Thyroid gland (tissue), 4 donors: ENCODE data around the gene APOL3. TPM values are rescaled to one million over a fixed set of nuclear protein-coding genes. Genes with fewer than 3 reads are reported as not detected.

Source experiments
- DNase-seq, 2 donors: peaks; one replicate each; pipeline ENCODE4 v3.0.0-alpha.2; 2019
- H3K27ac ChIP-seq, 3 donors: fragments of 200-600 bp; sonication (generic); 1 replicate in 2 of 3; 2 replicates in 1 of 3; pipeline ENCODE4 v1.5.1; 2016 to 2019; ENCODE audit warnings: mild to moderate bottlenecking in 1 of 3, moderate library complexity in 1 of 3
- H3K27me3 ChIP-seq: fragments of 200-600 bp; sonication (generic); one replicate; pipeline ENCODE4 v1.5.1; 2019
- H3K36me3 ChIP-seq, 2 donors: fragments of 200-600 bp; sonication (generic); one replicate each; pipeline ENCODE4 v1.5.1; 2016 to 2019
- H3K4me1 ChIP-seq, 2 donors: fragments of 200-600 bp; sonication (generic); one replicate each; pipeline ENCODE4 v1.5.1; 2017 to 2019
- H3K4me3 ChIP-seq, 3 donors: fragments of 200-600 bp; sonication (generic); replicated peaks in 1 of 3; 1 replicate in 2 of 3; 2 replicates in 1 of 3; pipeline ENCODE4 v1.5.1; 2016; ENCODE audit warnings: mild to moderate bottlenecking in 1 of 3
- H3K9me3 ChIP-seq: fragments of 200-600 bp; sonication (generic); one replicate; pipeline ENCODE4 v1.5.1; 2017
- CTCF ChIP-seq, 6 experiments: fragments of 200-600 bp in 3 of 6; fragments of 450-650 bp in 3 of 6; sonication (generic) in 3 of 6; IDR thresholded peaks; one replicate each; pipeline ENCODE4 v1.5.1; 2016 to 2019; ENCODE audit warnings: antibody characterized with exemption in 6 of 6, mild to moderate bottlenecking in 2 of 6, inconsistent platforms in 1 of 6, moderate library complexity in 1 of 6
- POLR2A ChIP-seq, 2 donors: fragments of 450-650 bp; IDR thresholded peaks; one replicate each; pipeline ENCODE4 v1.6.1; 2017; ENCODE audit warnings: antibody characterized with exemption in 2 of 2, mild to moderate bottlenecking in 2 of 2, moderate library complexity in 1 of 2
- WGBS, 2 donors: methylation state at CpG; one replicate each; pipeline ENCODE4 v1.1.5; 2017; 5-methylcytosine and 5-hydroxymethylcytosine counted together
- intact Hi-C: fragments of 100-400 bp; cut with DNase I; formaldehyde crosslinking; loops from one replicate; pipeline ENCODE4 v1.15.1; 2023
- total RNA-seq, 4 donors: library from RNA; depleted of rRNA; stranded (reverse); fragments of >200 nt; gene quantifications; one replicate each; pipeline ENCODE4 v1.2.3, GENCODE V29; 2016

Gene APOL3
- total RNA-seq, 4 donors from 2014 or later: 23.3 to 91.9 (median 59.9) TPM

- H3K9me3 ChIP-seq: no peaks in the 10 kb centered on the region
- no peaks in the 10 kb centered on the region for H3K27me3 ChIP-seq
- H3K4me3 ChIP-seq: no peak overlapping the region
- no peaks in the 10 kb centered on the region for H3K36me3 ChIP-seq
- WGBS, 2 donors: 81 to 85% methylated on average over 2 of the region's 2 CpGs
- H3K4me1 ChIP-seq: no peaks in the 10 kb centered on the region
- TF ChIP-seq POLR2A (IDR thresholded peaks at IDR 0.05): no peak
- no peak for TF ChIP-seq CTCF (IDR thresholded peaks at IDR 0.05)
- H3K27ac ChIP-seq: no peak overlapping the region
- no peak for DNase-seq
- intact Hi-C loops: no loop called here
Measured at GRCh38 chr22:36136988-36137387, 23.6 kb downstream of the APOL3 start.

DNA sequence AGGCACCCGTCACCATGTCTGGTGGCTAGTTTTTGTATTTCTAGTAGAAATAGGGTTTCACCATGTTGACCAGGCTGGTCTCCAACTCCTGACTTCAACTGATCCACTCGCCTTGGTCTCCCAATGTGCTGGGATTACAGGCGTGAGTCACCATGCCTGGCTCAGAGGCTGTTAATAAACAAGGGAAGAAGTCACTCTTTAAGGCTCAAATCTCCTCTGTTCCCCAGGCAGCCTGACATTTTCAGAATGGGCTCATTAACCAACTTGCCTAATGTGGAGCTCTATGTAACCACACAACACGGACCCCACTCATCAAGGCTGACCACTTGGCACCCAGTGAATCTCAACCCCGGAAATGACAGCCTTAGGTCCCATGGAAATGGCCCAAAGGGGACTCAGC is 24.1 kb downstream of the APOL3 start:
- Histone ChIP-seq H3K36me3 (no peaks in the 10 kb centered on the region), H3K4me3 (no peak overlapping the region), H3K27me3 (no peaks in the 10 kb centered on the region), H3K9me3 (no peaks in the 10 kb centered on the region), H3K4me1 (no peaks in the 10 kb centered on the region), H3K27ac (no peak overlapping the region)
- intact Hi-C loops: no loop called here
- WGBS, 2 donors: 81 to 86% methylated on average over 5 of the region's 5 CpGs
- no peak for TF ChIP-seq POLR2A (IDR thresholded peaks at IDR 0.05)
- no peak for TF ChIP-seq CTCF (IDR thresholded peaks at IDR 0.05)
- no peak for DNase-seq

DNA sequence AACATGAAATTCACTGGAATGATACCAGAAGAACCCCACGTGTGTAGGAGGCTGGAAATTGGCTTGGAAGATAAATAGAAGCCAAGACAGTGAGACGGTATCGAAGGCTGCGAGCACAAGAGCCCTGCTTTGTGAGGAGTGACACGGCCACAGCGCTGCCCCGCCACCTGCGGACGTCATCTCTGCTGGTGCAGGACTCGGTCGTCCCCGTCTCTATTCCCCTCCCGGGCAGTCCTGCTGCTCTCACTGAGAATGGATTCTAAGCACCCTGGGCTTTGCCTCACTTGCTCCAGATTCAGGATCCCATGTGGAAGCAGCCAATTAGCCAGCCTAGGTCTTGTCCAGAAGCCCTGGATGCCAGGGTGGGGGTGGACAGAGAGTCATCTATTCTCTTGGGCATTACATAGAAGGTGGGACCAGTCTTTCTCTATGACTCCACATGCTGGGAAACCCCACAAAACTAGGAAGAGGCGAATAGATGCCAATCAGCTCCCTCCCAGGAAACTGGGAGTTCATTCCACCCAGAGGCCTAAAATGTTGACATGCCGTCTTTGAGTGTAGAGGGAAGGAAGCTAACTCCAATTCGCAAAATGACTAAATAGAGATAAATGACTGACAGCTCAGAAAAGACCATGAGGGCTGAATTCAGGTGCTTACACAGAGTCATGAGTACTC is 25.1 kb downstream of the APOL3 start:
- H3K4me3 ChIP-seq: no peak overlapping the region

GRCh38 chr22:36134182-36134581 is 26.4 kb downstream of the APOL3 start:
- TF ChIP-seq CTCF (IDR thresholded peaks at IDR 0.05): no peak
- TF ChIP-seq POLR2A (IDR thresholded peaks at IDR 0.05): no peak
- Histone ChIP-seq H3K4me1 (no peaks in the 10 kb centered on the region), H3K27ac (no peak overlapping the region), H3K9me3 (no peaks in the 10 kb centered on the region), H3K27me3 (no peaks in the 10 kb centered on the region), H3K4me3 (no peak overlapping the region), H3K36me3 (no peaks in the 10 kb centered on the region)
- no peak for DNase-seq
- 72 to 81% methylated on average over 8 of the region's 8 CpGs for WGBS, 2 donors
- intact Hi-C loops: no loop called here

More for the DNA sequence above, 25.1 kb downstream of the APOL3 start:
- Histone ChIP-seq H3K27me3 (no peaks in the 10 kb centered on the region), H3K27ac (no peak overlapping the region), H3K4me1 (no peaks in the 10 kb centered on the region), H3K36me3 (no peaks in the 10 kb centered on the region), H3K9me3 (no peaks in the 10 kb centered on the region)
- TF ChIP-seq CTCF (IDR thresholded peaks at IDR 0.05) (no peak), POLR2A (IDR thresholded peaks at IDR 0.05) (no peak)
- no peak for DNase-seq
- WGBS, 2 donors: 82% methylated on average over 15 to 16 of the region's 16 CpGs
- intact Hi-C loops: no loop called here

GRCh38 chr22:36131907-36132306 is 28.6 kb downstream of the APOL3 start:
- DNase-seq: no peak
- intact Hi-C loops: no loop called here
- WGBS, 2 donors: 81 to 90% methylated on average over 10 of the region's 10 CpGs
- Histone ChIP-seq H3K4me3 (no peak overlapping the region), H3K27ac (no peak overlapping the region), H3K27me3 (no peaks in the 10 kb centered on the region), H3K36me3 (no peaks in the 10 kb centered on the region), H3K9me3 (no peaks in the 10 kb centered on the region), H3K4me1 (no peaks in the 10 kb centered on the region)
- TF ChIP-seq CTCF (IDR thresholded peaks at IDR 0.05) (no peak), POLR2A (IDR thresholded peaks at IDR 0.05) (no peak)
